GM21390 (cell line): ENCODE data around the gene DNAJB11.
"Not testable (repeated sequence)": the region's sequence is repeated elsewhere in the genome, so short reads cannot be mapped to it uniquely, and the experiment has no call there.

Experiments
- ATAC-seq: cut with Tn5 transposase; IDR thresholded peaks from one replicate; pipeline ENCODE4 v1.9.1; 2021; ENCODE audit not compliant: unreplicated experiment

The DNAJB11 gene

GRCh38 chr3:186551387-186551786, 19.1 kb upstream of the DNAJB11 start:
- ATAC-seq: no peak

- ATAC-seq: no peak
Measured at GRCh38 chr3:186552408-186553031, 18.0 kb upstream of the DNAJB11 start.

GRCh38 chr3:186564586-186564985, 5.9 kb upstream of the DNAJB11 start:
- ATAC-seq: no peak

GRCh38 chr3:186566772-186567071, 3.8 kb upstream of the DNAJB11 start:
- no peak for ATAC-seq

- peak; percentile 35 for ATAC-seq
Measured at GRCh38 chr3:186567072-186567921, 3.2 kb upstream of the DNAJB11 start, which contains the start of gene TBCCD1. Gene TBCCD1 (minus strand): TSS chr3:186567339. CDS start chr3:186564329, 3,010 bp downstream.

GRCh38 chr3:186569361-186569760, 1.2 kb upstream of the DNAJB11 start:
- not testable (repeated sequence) for ATAC-seq

GRCh38 chr3:186569779-186570095, 783 bp upstream of the DNAJB11 start:
- no peak for ATAC-seq

GRCh38 chr3:186570941-186571643, 572 bp downstream of the DNAJB11 start:
- no peak for ATAC-seq

GRCh38 chr3:186571644-186572013, 1.1 kb downstream of the DNAJB11 start:
- no peak for ATAC-seq

GRCh38 chr3:186577521-186577920, 7.0 kb downstream of the DNAJB11 start:
- ATAC-seq: no peak

- ATAC-seq: no peak
Measured at GRCh38 chr3:186580785-186581184, 10.3 kb downstream of the DNAJB11 start.

- no peak for ATAC-seq
Measured at GRCh38 chr3:186582541-186582940, 12.0 kb downstream of the DNAJB11 start.

GRCh38 chr3:186583831-186584230, 13.3 kb downstream of the DNAJB11 start:
- ATAC-seq: no peak

- ATAC-seq: not testable (repeated sequence)
Measured at GRCh38 chr3:186586245-186586644, 15.7 kb downstream of the DNAJB11 start.

GRCh38 chr3:186587183-186587582, 16.7 kb downstream of the DNAJB11 start:
- no peak for ATAC-seq

GRCh38 chr3:186588632-186589031, 18.1 kb downstream of the DNAJB11 start:
- no peak for ATAC-seq

GRCh38 chr3:186589121-186589520, 18.6 kb downstream of the DNAJB11 start:
- ATAC-seq: no peak

GRCh38 chr3:186589856-186590579, 19.5 kb downstream of the DNAJB11 start:
- ATAC-seq: no peak

GRCh38 chr3:186590580-186591295, 20.2 kb downstream of the DNAJB11 start:
- ATAC-seq: no peak

- no peak for ATAC-seq
Measured at GRCh38 chr3:186592682-186593081, 22.2 kb downstream of the DNAJB11 start.

- no peak for ATAC-seq
Measured at GRCh38 chr3:186593862-186594261, 23.3 kb downstream of the DNAJB11 start.
